GM12891 (cell line): ENCODE results near the gene PLCG2.

Experiments
- PAX5 ChIP-seq: IDR thresholded peaks from 2 replicates; pipeline ENCODE4 v1.6.1; 2011; ENCODE audit warnings: low read length, moderate library complexity, mild to moderate bottlenecking; ENCODE audit not compliant: insufficient read depth, severe bottlenecking
- POLR2A ChIP-seq: IDR thresholded peaks from 2 replicates; pipeline ENCODE4 v1.6.1; 2011; ENCODE audit warnings: low read depth, low read length, control low read depth
- POLR2AphosphoS5 ChIP-seq: IDR thresholded peaks from 2 replicates; pipeline ENCODE4 v1.6.1; 2011; ENCODE audit warnings: low read depth, low read length, control low read depth
- POU2F2 ChIP-seq: IDR thresholded peaks from 2 replicates; pipeline ENCODE4 v1.6.1; 2011; ENCODE audit warnings: low read depth, mild to moderate bottlenecking, control low read depth, low read length, moderate library complexity
- SPI1 ChIP-seq: IDR thresholded peaks from 2 replicates; pipeline ENCODE4 v1.6.1; 2011; ENCODE audit warnings: low read depth, low read length, control low read depth
- TAF1 ChIP-seq: IDR thresholded peaks from 2 replicates; pipeline ENCODE4 v1.6.1; 2011; ENCODE audit warnings: low read depth, low read length, control low read depth

- TF ChIP-seq POLR2AphosphoS5 (peak; percentile 33; the same call in 1 of the 2 replicates), TAF1 (no peak), POLR2A (no peak), POU2F2 (peak; percentile 82; the same call in 1 of the 2 replicates), PAX5 (no peak), SPI1 (peak; percentile 97)
These were observed 25.1 kb downstream of the PLCG2 start for GRCh38 chr16:81804134-81804610.
